Upper lobe of left lung (tissue), 6 donors: ENCODE results near the gene MFSD6. TPM values are rescaled to one million over a fixed set of nuclear protein-coding genes. Genes with fewer than 3 reads are reported as not detected.
A peak's percentile ranks its signal among the peaks of the same experiment; 100 is the strongest.

Experiments
- ATAC-seq, 2 donors: fragments of 200-7000 bp; cut with Tn5 transposase; one replicate each; pipeline ENCODE4 v1.9.1; 2022; ENCODE audit warnings: mild to moderate bottlenecking in 2 of 2, moderate library complexity in 2 of 2; ENCODE audit not compliant: low FRiP score in 2 of 2
- DNase-seq, 2 donors: peaks; one replicate each; pipeline ENCODE4 v3.0.0-alpha.2; 2019 to 2020
- H3K27ac ChIP-seq, 4 donors: fragments of 200-600 bp; sonication (generic); one replicate each; pipeline ENCODE4 v1.5.1; 2016 to 2019
- H3K27me3 ChIP-seq, 4 donors: fragments of 200-600 bp; sonication (generic); one replicate each; pipeline ENCODE4 v1.5.1; 2017 to 2019
- H3K36me3 ChIP-seq, 4 donors: fragments of 200-600 bp; sonication (generic); one replicate each; pipeline ENCODE4 v1.5.1; 2016 to 2019
- H3K4me1 ChIP-seq, 4 donors: fragments of 200-600 bp; sonication (generic); one replicate each; pipeline ENCODE4 v1.5.1; 2018 to 2019
- H3K4me3 ChIP-seq, 4 donors: fragments of 200-600 bp; sonication (generic); one replicate each; pipeline ENCODE4 v1.5.1; 2017 to 2019; ENCODE audit warnings: mild to moderate bottlenecking in 2 of 4, moderate library complexity in 1 of 4
- H3K9me3 ChIP-seq, 4 donors: fragments of 200-600 bp; sonication (generic); one replicate each; pipeline ENCODE4 v1.5.1; 2018 to 2019
- EP300 ChIP-seq, 4 donors: sonication (generic); formaldehyde crosslinking; IDR thresholded peaks; one replicate each; pipeline ENCODE4 v1.5.1; 2017; ENCODE audit warnings: antibody characterized with exemption in 4 of 4, control low read depth in 2 of 4
- POLR2A ChIP-seq, 4 donors: fragments of 450-650 bp; IDR thresholded peaks; one replicate each; pipeline ENCODE4 v1.5.1; 2016 to 2017; ENCODE audit warnings: antibody characterized with exemption in 4 of 4, mild to moderate bottlenecking in 2 of 4
- POLR2AphosphoS5 ChIP-seq, 2 donors: sonication (generic); formaldehyde crosslinking; IDR thresholded peaks; one replicate each; pipeline ENCODE4 v1.5.1; 2017; ENCODE audit warnings: antibody characterized with exemption in 2 of 2
- WGBS, 2 donors: methylation state at CpG; one replicate each; pipeline ENCODE4 v1.1.5; 2017 to 2018; 5-methylcytosine and 5-hydroxymethylcytosine counted together
- total RNA-seq, 6 donors: library from RNA; depleted of rRNA in 4 of 6; stranded (reverse); fragments of >200 nt in 4 of 6; gene quantifications; one replicate each; pipeline versions ENCODE4 v1.1.0 to v1.2.1, GENCODE V29; 2016 to 2021
- TF ChIP-seq, protein P1 (sequence below), 6 experiments: fragments of 450-650 bp in 4 of 6; fragments of 200-600 bp in 2 of 6; sonication (generic) in 2 of 6; IDR thresholded peaks; one replicate each; pipeline ENCODE4 v1.5.1; 2016 to 2019; ENCODE audit warnings: antibody characterized with exemption in 6 of 6
- donor health status: DM: no; HTN: no; CAD: no; lungs with moderate emphysema.
- donor health status: DM: no; HTN: yes; CAD: no; lungs with severe emphysema.

Gene MFSD6
- total RNA-seq, 6 donors from 2014 or later = 46.9 to 136 (median 80.4) TPM

- no peaks in the 10 kb centered on the region for H3K36me3 ChIP-seq
- WGBS, 2 donors = 1 to 8% methylated on average over 2 to 24 of the region's 54 CpGs
- H3K27me3 ChIP-seq = no peaks in the 10 kb centered on the region
- peak; percentile 69 to 92 for DNase-seq
- H3K9me3 ChIP-seq = no peaks in the 10 kb centered on the region
- peak overlapping the region; percentile 78 to 87 (median 80) for H3K4me3 ChIP-seq
- TF ChIP-seq POLR2AphosphoS5 (IDR thresholded peaks at IDR 0.05) (peak; percentile 19 to 77), POLR2A (IDR thresholded peaks at IDR 0.05) (peak in 3 of 4 donors; percentile 44 to 63 (median 51)), EP300 (IDR thresholded peaks at IDR 0.05) (no peak)
- TF ChIP-seq, protein P1, sequence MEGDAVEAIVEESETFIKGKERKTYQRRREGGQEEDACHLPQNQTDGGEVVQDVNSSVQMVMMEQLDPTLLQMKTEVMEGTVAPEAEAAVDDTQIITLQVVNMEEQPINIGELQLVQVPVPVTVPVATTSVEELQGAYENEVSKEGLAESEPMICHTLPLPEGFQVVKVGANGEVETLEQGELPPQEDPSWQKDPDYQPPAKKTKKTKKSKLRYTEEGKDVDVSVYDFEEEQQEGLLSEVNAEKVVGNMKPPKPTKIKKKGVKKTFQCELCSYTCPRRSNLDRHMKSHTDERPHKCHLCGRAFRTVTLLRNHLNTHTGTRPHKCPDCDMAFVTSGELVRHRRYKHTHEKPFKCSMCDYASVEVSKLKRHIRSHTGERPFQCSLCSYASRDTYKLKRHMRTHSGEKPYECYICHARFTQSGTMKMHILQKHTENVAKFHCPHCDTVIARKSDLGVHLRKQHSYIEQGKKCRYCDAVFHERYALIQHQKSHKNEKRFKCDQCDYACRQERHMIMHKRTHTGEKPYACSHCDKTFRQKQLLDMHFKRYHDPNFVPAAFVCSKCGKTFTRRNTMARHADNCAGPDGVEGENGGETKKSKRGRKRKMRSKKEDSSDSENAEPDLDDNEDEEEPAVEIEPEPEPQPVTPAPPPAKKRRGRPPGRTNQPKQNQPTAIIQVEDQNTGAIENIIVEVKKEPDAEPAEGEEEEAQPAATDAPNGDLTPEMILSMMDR (IDR thresholded peaks at IDR 0.05) = no peak
- peaks cover 20 to 43% (median 22%) of the 10 kb centered on the region in 4 donors for H3K4me1 ChIP-seq
- peak overlapping the region; percentile 85 to 96 (median 94) for H3K27ac ChIP-seq
- peak; percentile 72 to 78 for ATAC-seq
These were observed 550 bp downstream of the MFSD6 start for GRCh38 chr2:190408538-190409271.

- no peak for TF ChIP-seq POLR2A (IDR thresholded peaks at IDR 0.05)
- TF ChIP-seq POLR2AphosphoS5 (IDR thresholded peaks at IDR 0.05) = no peak
- TF ChIP-seq, protein P1 (IDR thresholded peaks at IDR 0.05) = no peak
- H3K27ac ChIP-seq = peak overlapping the region; percentile 85 to 96 (median 94)
These were observed 1.5 kb downstream of the MFSD6 start for GRCh38 chr2:190409616-190410015.

GRCh38 chr2:190410166-190410565 is 2.0 kb downstream of the MFSD6 start:
- no peaks in the 10 kb centered on the region for H3K9me3 ChIP-seq
- no peak for ATAC-seq
- peak overlapping the region in 2 of 4 donors; percentile 80 to 87 for H3K4me3 ChIP-seq
- no peaks in the 10 kb centered on the region for H3K27me3 ChIP-seq
- TF ChIP-seq POLR2AphosphoS5 (IDR thresholded peaks at IDR 0.05) = no peak
- TF ChIP-seq, protein P1 (IDR thresholded peaks at IDR 0.05) = no peak
- no peak for TF ChIP-seq EP300 (IDR thresholded peaks at IDR 0.05)
- no peak for TF ChIP-seq POLR2A (IDR thresholded peaks at IDR 0.05)
- no peak for DNase-seq
- WGBS, 2 donors = 56 to 60% methylated on average over 3 of the region's 3 CpGs
- peak overlapping the region in 2 of 4 donors; percentile 95 to 96 for H3K27ac ChIP-seq
- peaks cover 20 to 47% (median 23%) of the 10 kb centered on the region in 4 donors for H3K4me1 ChIP-seq
- H3K36me3 ChIP-seq = no peaks in the 10 kb centered on the region

More at GRCh38 chr2:190409616-190410015, 1.5 kb downstream of the MFSD6 start:
- DNase-seq (no peak), ATAC-seq (no peak)
- H3K4me3 ChIP-seq = peak overlapping the region in 2 of 4 donors; percentile 80 to 87
- no peaks in the 10 kb centered on the region for H3K9me3 ChIP-seq
- H3K36me3 ChIP-seq = no peaks in the 10 kb centered on the region
- 45 to 49% methylated on average over 2 of the region's 2 CpGs for WGBS, 2 donors
- H3K4me1 ChIP-seq = peaks cover 20 to 45% (median 23%) of the 10 kb centered on the region in 4 donors
- no peaks in the 10 kb centered on the region for H3K27me3 ChIP-seq

DNA sequence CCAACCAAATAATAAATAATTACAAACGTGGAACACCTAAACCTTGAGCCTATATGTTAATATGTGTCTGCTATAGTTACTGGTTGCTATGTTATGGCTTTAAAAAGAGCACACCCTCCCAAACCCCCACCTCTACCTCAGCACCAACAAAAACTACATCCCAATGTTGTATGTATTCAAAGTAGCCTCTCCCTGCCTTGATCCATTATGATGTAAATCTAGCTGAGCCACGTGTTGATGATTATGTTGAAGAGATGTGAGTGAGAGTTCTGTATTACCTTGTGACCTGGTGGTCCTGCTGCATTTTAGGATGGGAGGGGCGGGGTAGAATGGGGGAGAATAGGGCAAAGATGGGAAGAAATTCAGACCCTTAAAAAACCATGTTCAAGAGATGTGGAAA is 4.8 kb downstream of the MFSD6 start:
- Histone ChIP-seq H3K9me3 (no peaks in the 10 kb centered on the region), H3K4me1 (peaks cover 27 to 57% (median 30%) of the 10 kb centered on the region in 4 donors), H3K4me3 (no peak overlapping the region), H3K36me3 (no peaks in the 10 kb centered on the region), H3K27me3 (no peaks in the 10 kb centered on the region), H3K27ac (peak overlapping the region in 1 of 4 donors; percentile 39)
- ATAC-seq (no peak), DNase-seq (no peak)
- no peak for TF ChIP-seq POLR2AphosphoS5 (IDR thresholded peaks at IDR 0.05)
- WGBS, 2 donors = 64 to 66% methylated on average over 3 of the region's 3 CpGs

DNA sequence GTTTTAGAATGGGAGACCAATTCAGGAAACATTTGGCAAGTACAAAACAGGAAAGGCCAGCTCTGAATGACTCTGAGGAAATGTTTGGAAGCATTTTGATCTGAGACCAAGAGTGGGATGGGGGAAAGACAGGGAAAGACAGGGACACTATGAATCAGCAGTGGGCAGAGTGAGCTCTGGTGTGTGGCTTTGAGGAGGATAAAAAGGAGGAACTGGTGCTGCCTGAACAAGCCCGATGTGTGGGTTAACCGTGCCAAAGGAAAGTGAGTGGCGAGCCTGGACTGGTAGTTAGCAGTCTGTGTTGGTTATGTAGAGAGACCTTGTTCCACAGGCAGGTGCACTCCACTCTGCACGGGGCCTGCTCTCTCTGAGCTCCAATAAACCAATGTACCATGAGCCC is 5.3 kb downstream of the MFSD6 start:
- Histone ChIP-seq H3K4me1 (peaks cover 28 to 61% (median 31%) of the 10 kb centered on the region in 4 donors), H3K4me3 (no peak overlapping the region), H3K9me3 (no peaks in the 10 kb centered on the region), H3K27ac (peak overlapping the region in 3 of 4 donors; percentile 5 to 55 (median 39)), H3K36me3 (no peaks in the 10 kb centered on the region), H3K27me3 (no peaks in the 10 kb centered on the region)
- WGBS, 2 donors = 50 to 59% methylated on average over 4 of the region's 4 CpGs
- DNase-seq (no peak), ATAC-seq (peak in 1 of 2 donors; percentile 20)
- TF ChIP-seq EP300 (IDR thresholded peaks at IDR 0.05) (no peak), POLR2AphosphoS5 (IDR thresholded peaks at IDR 0.05) (no peak), POLR2A (IDR thresholded peaks at IDR 0.05) (no peak)
- TF ChIP-seq, protein P1 (IDR thresholded peaks at IDR 0.05) = no peak
